Omental fat pad (tissue), 4 donors: ENCODE measurements around the gene GPM6B. TPM values are rescaled to one million over a fixed set of nuclear protein-coding genes. Genes with fewer than 3 reads are reported as not detected.

Experiments used
- ATAC-seq: fragments of 150-250 bp; one replicate; pipeline ENCODE4 v1.9.1; 2016; ENCODE audit warnings: mild to moderate bottlenecking, moderate library complexity; ENCODE audit not compliant: low FRiP score
- DNase-seq: peaks from one replicate; pipeline ENCODE4 v3.0.0-alpha.2; 2019; ENCODE audit warnings: low spot score
- total RNA-seq, 4 donors: library from RNA; depleted of rRNA; stranded (reverse); fragments of >200 nt; gene quantifications; one replicate each; pipeline ENCODE4 v1.1.0, GENCODE V29; 2016
- TF ChIP-seq, protein P1 (sequence below), 3 donors: fragments of 450-650 bp; IDR thresholded peaks; one replicate each; pipeline ENCODE4 v1.5.1; 2016 to 2017; ENCODE audit warnings: antibody characterized with exemption in 3 of 3, mild to moderate bottlenecking in 3 of 3, moderate library complexity in 2 of 3

The GPM6B gene, protein sequence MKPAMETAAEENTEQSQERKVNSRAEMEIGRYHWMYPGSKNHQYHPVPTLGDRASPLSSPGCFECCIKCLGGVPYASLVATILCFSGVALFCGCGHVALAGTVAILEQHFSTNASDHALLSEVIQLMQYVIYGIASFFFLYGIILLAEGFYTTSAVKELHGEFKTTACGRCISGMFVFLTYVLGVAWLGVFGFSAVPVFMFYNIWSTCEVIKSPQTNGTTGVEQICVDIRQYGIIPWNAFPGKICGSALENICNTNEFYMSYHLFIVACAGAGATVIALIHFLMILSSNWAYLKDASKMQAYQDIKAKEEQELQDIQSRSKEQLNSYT
- total RNA-seq: 1 to 10 TPM; 1.4 to 9.1 (median 6.5) TPM

DNA sequence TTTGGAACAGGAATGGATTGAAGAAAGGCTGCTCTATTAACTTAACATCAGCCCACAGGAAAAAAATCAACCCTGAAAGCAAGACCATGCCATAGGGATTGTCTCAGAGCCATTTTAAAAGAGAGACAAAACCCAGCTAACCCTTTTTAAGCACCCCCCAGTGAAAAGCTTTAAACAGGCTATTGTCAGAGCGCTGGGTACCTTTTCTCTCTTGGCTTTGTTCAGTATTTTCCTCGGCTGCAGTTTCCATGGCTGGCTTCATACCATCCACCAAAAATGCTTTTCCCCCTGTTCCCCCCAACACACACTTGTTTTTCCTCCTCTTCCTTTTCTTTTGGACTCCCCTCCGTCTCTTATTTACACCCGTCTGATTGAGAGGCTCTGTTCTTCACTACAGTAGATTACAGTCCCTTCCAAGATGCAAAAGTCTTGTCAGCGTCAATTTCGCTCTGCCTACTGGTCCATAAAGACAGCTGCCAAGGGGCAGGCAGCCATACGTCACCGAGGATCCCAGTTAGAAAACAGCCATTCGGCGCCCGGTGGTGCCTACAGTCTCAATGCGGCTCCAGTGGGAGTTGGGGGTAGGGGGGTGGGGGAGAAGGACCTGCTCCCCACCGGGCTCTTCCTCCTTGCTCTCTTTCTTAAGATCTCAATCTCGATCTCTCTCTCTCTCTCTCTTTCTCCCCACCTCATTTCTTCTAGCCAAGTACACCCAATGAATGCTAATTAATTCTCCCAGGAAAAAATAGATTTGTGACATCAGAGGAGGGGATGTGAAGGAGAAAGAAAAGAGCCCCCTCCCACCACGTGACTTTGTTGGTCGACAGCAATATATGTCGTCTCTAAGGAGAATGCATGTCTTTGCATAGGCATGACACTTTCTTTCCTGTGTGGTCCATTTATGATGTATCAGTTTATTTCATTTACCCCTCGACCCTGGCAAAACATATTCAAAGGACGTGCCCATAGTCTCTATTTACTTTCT, at the start of gene GPM6B:
Gene GPM6B, minus strand, starts transcription at position 451 of the 985 bp plus-strand sequence. Its CDS starts 189 bp downstream, at position 262.
- DNase-seq: no peak
- TF ChIP-seq, protein P1, sequence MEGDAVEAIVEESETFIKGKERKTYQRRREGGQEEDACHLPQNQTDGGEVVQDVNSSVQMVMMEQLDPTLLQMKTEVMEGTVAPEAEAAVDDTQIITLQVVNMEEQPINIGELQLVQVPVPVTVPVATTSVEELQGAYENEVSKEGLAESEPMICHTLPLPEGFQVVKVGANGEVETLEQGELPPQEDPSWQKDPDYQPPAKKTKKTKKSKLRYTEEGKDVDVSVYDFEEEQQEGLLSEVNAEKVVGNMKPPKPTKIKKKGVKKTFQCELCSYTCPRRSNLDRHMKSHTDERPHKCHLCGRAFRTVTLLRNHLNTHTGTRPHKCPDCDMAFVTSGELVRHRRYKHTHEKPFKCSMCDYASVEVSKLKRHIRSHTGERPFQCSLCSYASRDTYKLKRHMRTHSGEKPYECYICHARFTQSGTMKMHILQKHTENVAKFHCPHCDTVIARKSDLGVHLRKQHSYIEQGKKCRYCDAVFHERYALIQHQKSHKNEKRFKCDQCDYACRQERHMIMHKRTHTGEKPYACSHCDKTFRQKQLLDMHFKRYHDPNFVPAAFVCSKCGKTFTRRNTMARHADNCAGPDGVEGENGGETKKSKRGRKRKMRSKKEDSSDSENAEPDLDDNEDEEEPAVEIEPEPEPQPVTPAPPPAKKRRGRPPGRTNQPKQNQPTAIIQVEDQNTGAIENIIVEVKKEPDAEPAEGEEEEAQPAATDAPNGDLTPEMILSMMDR (IDR thresholded peaks at IDR 0.05): no peak
- no peak for ATAC-seq

DNA sequence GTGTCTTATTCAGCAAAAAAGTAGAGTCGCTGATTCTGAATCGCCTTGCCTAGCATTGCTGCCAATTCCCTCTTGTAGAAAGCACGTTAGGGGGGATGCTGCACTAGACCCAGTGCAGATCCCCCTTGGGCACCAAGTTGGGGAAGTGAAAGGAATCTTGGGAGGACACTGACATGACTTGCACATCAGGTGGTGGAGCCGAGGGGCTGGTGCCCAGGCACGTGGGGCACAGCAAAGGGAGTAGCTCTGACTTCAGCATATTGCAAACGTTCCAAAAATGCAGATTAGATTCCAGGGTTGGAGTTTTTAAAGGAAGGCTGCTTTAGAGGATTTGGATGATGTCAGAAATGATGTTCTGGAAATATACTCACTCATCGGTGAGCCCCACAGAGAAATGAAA, 47.4 kb upstream of the GPM6B start:
- DNase-seq (no peak), ATAC-seq (peak; percentile 84)
- TF ChIP-seq, protein P1 (IDR thresholded peaks at IDR 0.05): no peak

DNA sequence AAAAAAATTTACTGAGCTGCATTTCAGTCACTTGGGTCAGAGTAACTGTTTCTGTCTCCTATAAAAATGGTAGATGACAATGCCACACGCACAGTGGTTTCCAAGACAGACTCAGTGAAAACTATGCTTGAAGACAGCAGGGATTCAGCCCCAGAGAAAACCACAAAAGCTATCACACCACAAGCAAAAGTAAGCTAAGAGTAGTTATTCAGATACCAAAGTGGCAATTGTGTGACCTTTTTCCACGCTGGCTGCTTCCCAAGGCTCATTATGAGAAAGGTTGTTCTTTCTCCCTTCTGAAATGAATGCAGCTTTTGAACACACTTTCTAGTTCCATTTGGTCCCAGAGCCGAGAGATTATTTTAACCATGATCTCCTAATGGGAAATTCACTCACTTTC, 46.4 kb upstream of the GPM6B start:
- DNase-seq: no peak
- no peak for ATAC-seq
- TF ChIP-seq, protein P1 (IDR thresholded peaks at IDR 0.05): no peak

DNA sequence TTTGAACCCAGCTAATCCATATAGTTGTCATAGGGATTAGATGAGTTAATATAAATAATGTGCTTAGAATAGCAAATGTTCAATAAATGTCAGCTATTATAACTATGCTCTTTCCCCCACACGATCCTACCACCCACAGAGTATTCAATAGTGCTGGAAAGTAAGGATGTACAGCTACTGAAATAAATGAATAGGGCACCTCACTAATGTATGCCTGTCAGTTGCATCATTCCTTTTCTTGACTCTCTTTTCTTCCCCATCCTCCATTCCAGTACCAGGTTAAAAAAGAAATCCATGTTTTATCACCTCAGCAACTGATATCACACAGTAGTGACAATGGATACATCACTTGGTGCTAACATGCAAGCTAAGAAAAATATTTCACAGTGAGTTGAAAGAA, 42.8 kb upstream of the GPM6B start:
- TF ChIP-seq, protein P1 (IDR thresholded peaks at IDR 0.05): no peak
- DNase-seq (no peak), ATAC-seq (no peak)

DNA sequence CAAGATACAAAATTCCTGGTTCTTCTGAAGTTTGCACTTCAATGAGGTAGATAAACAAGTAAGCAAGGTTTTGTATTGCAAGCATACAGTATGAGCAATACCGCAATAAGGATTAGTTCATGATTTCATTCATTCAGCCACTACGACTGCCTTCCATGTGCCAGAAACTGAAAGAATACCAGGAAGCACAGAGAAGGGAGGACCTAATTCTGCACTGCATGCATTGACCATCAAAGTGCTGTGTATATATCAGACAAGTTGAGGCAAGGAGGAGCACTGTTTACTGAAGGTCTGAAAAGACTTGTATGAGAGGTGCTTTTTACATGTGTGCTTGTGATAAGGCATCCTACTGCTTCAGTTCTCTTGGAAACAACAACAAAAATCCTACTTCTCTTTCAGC, 40.9 kb upstream of the GPM6B start:
- TF ChIP-seq, protein P1 (IDR thresholded peaks at IDR 0.05): no peak
- ATAC-seq: no peak
- no peak for DNase-seq

DNA sequence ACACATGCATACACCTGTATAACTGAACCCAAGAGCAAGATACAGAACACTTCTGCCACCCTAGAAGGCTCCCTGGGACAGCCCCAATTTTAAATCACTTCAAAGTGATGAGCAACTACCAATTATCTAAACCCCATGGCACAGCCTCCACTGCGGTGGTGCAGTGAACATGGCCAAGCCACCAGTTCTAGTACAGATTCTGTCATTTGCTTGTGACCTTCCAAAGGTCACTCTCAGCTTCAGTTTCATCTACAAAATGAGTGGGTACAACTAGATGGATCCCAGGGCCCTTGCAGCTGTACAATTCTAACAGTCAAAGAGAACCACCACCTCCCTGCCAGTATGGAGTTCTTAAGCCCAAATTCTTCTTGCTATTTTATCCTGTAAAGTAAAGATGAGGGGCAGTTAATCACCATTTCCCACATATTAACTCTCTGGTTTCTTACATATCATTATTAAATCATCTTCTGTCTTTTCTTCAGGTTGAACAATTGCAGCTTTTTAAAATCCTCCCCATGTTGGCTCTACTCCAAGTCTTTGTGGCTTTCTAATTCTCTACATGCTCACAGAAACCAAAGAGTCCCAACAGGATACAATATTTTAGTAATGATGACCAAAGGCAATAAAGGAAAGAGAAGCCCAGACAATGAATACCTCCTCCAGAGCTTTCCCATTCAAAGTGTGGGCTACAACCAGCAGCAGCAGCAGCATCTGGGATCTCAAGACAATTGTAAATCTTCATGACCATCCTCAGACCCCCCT, 39.0 kb upstream of the GPM6B start:
- no peak for DNase-seq
- TF ChIP-seq, protein P1 (IDR thresholded peaks at IDR 0.05): no peak
- no peak for ATAC-seq
